Neural cell (in vitro differentiated cells): ENCODE results near the gene TAF1A.

Experiments used
- CTCF ChIP-seq: fragments of 450-650 bp; IDR thresholded peaks from 2 replicates; pipeline ENCODE4 v1.5.1; 2014; ENCODE audit warnings: antibody characterized with exemption, mild to moderate bottlenecking, moderate library complexity; ENCODE audit not compliant: poor library complexity, severe bottlenecking
- EP300 ChIP-seq: fragments of 450-650 bp; conservative IDR thresholded peaks from 2 replicates; pipeline ENCODE4 v1.6.1; 2014; ENCODE audit warnings: antibody characterized with exemption, mild to moderate bottlenecking, moderate library complexity; ENCODE audit not compliant: poor library complexity, severe bottlenecking
- EZH2 ChIP-seq: fragments of 200-600, 300-800 bp; shearing (Covaris generic), sonication (generic); IDR thresholded peaks from 2 replicates; pipeline ENCODE4 v1.6.1; 2014; ENCODE audit warnings: antibody characterized with exemption, low read length, borderline replicate concordance, mild to moderate bottlenecking; ENCODE audit not compliant: insufficient read depth, poor library complexity, severe bottlenecking

- TF ChIP-seq EZH2 = no peak
- no peak for TF ChIP-seq CTCF
- TF ChIP-seq EP300 = no peak
Measured at GRCh38 chr1:222529181-222529580, 60.6 kb downstream of the TAF1A start.
